ENCODE results near the gene DSCAML1.

DNA sequence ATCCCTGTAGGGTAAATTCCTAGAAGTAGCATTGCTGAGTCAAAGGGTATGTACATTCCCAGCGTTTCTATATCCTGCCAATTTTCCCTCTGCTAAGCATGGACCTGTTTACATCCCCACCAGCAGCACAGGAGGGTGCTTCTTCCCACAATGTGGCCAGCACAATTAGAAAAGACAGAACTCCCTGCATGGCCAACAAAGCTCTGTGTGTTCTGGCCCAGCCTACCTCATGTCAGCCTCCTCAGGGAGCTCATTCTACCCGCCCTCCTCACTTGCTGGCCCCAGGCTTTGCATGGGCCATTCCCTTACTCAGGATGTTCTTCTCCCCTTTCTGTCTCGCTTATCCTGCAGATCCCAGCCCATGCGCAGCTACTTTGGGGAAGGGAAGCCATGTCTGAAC is 186.1 kb downstream of the DSCAML1 start:
- TF ChIP-seq, protein P1, sequence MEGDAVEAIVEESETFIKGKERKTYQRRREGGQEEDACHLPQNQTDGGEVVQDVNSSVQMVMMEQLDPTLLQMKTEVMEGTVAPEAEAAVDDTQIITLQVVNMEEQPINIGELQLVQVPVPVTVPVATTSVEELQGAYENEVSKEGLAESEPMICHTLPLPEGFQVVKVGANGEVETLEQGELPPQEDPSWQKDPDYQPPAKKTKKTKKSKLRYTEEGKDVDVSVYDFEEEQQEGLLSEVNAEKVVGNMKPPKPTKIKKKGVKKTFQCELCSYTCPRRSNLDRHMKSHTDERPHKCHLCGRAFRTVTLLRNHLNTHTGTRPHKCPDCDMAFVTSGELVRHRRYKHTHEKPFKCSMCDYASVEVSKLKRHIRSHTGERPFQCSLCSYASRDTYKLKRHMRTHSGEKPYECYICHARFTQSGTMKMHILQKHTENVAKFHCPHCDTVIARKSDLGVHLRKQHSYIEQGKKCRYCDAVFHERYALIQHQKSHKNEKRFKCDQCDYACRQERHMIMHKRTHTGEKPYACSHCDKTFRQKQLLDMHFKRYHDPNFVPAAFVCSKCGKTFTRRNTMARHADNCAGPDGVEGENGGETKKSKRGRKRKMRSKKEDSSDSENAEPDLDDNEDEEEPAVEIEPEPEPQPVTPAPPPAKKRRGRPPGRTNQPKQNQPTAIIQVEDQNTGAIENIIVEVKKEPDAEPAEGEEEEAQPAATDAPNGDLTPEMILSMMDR (IDR thresholded peaks at IDR 0.05; ENCODE audit: low read length): no peak
- TF ChIP-seq EZH2 (IDR thresholded peaks at IDR 0.05; ENCODE audit: borderline replicate concordance, low read length): no peak

Measured in OCI-LY1 (cell line).